A673 (cell line): Measurements from ENCODE around the gene QRSL1.

Experiments
- CTCF ChIP-seq: fragments of 300-800, 200-600 bp; sonication (generic); conservative IDR thresholded peaks from 2 replicates; pipeline ENCODE4 v1.5.1; 2017; ENCODE audit warnings: low read depth, mild to moderate bottlenecking, antibody characterized with exemption, low read length, moderate library complexity, mixed read lengths
- EZH2 ChIP-seq: fragments of 200-600 bp; sonication (generic); IDR thresholded peaks from 2 replicates; pipeline ENCODE4 v1.6.1; 2017; ENCODE audit warnings: borderline replicate concordance, low read depth, mild to moderate bottlenecking, mixed read lengths, antibody characterized with exemption, low read length; ENCODE audit not compliant: poor library complexity, severe bottlenecking

GRCh38 chr6:106623039-106623438 lies 6.3 kb upstream of the QRSL1 start:
- no peak for TF ChIP-seq EZH2
- no peak for TF ChIP-seq CTCF
